Esophagus squamous epithelium (tissue), 5 donors: ENCODE measurements around the gene KLC4. TPM values are rescaled to one million over a fixed set of nuclear protein-coding genes. Genes with fewer than 3 reads are reported as not detected.
"Not testable (repeated sequence)": the region's sequence is repeated elsewhere in the genome, so short reads cannot be mapped to it uniquely, and the experiment has no call there.

Source experiments
- DNase-seq: peaks from one replicate; lab custom pipeline; 2025; lab: John Stamatoyannopoulos, UW
- H3K27ac ChIP-seq, 4 donors: fragments of 200-600 bp; sonication (generic); one replicate each; pipeline ENCODE4 v1.5.1; 2016 to 2019; ENCODE audit warnings: mild to moderate bottlenecking in 1 of 4
- H3K27me3 ChIP-seq, 4 donors: fragments of 200-600 bp; sonication (generic); 1 replicate in 3 of 4; 2 replicates in 1 of 4; pipeline versions ENCODE4 v1.5.1 to v1.6.0; 2017 to 2021; ENCODE audit warnings: antibody characterized with exemption in 1 of 4
- H3K36me3 ChIP-seq, 3 donors: fragments of 200-600 bp; sonication (generic); one replicate each; pipeline ENCODE4 v1.5.1; 2016 to 2019
- H3K4me1 ChIP-seq, 3 donors: fragments of 200-600 bp; sonication (generic); one replicate each; pipeline ENCODE4 v1.5.1; 2017 to 2019
- H3K4me3 ChIP-seq, 4 donors: fragments of 200-600 bp; sonication (generic); 1 replicate in 3 of 4; 2 replicates in 1 of 4; pipeline ENCODE4 v1.5.1; 2016 to 2019; ENCODE audit warnings: mild to moderate bottlenecking in 2 of 4, moderate library complexity in 1 of 4
- H3K9me3 ChIP-seq, 3 donors: fragments of 200-600 bp; sonication (generic); one replicate each; pipeline ENCODE4 v1.5.1; 2016 to 2019
- CTCF ChIP-seq, 6 experiments: fragments of 450-650 bp in 4 of 6; fragments of 200-600 bp in 2 of 6; sonication (generic) in 2 of 6; IDR thresholded peaks; one replicate each; pipeline ENCODE4 v1.5.1; 2016 to 2019; ENCODE audit warnings: antibody characterized with exemption in 6 of 6, mild to moderate bottlenecking in 4 of 6, moderate library complexity in 4 of 6
- POLR2A ChIP-seq, 4 donors: fragments of 450-650 bp; IDR thresholded peaks; one replicate each; pipeline ENCODE4 v1.6.1; 2017; ENCODE audit warnings: antibody characterized with exemption in 4 of 4, mild to moderate bottlenecking in 4 of 4, moderate library complexity in 3 of 4
- WGBS, 2 donors: methylation state at CpG; one replicate each; pipeline ENCODE4 v1.1.5; 2018; 5-methylcytosine and 5-hydroxymethylcytosine counted together
- intact Hi-C: fragments of 100-400 bp; cut with DNase I; formaldehyde crosslinking; loops from one replicate; pipeline ENCODE4 v1.15.0; 2022
- total RNA-seq, 4 donors: library from RNA; depleted of rRNA; stranded (reverse); fragments of >200 nt; gene quantifications; one replicate each; pipeline ENCODE4 v1.1.0, GENCODE V29; 2016
- donor health status: DM: yes; HTN: yes; CAD: no.

KLC4 gene
- total RNA-seq, 4 donors from 2014 or later, result 4.5 to 15.8 (median 9.4) TPM

- Histone ChIP-seq H3K9me3 (no peaks in the 10 kb centered on the region), H3K27me3 (no peaks in the 10 kb centered on the region), H3K36me3 (peaks cover 19 to 100% (median 22%) of the 10 kb centered on the region in 3 donors), H3K27ac (no peak overlapping the region), H3K4me1 (no peaks in the 10 kb centered on the region), H3K4me3 (no peak overlapping the region)
- WGBS, 2 donors, result 79 to 85% methylated on average over 3 to 7 of the region's 9 CpGs
- intact Hi-C loops, result no loop called here
- TF ChIP-seq CTCF (IDR thresholded peaks at IDR 0.05), result no peak
- TF ChIP-seq POLR2A (IDR thresholded peaks at IDR 0.05), result no peak
- no peak for DNase-seq
Observed at GRCh38 chr6:43038727-43039126, 20.7 kb upstream of the KLC4 start.

GRCh38 chr6:43040542-43041257, 18.7 kb upstream of the KLC4 start:
- Histone ChIP-seq H3K9me3 (no peaks in the 10 kb centered on the region), H3K27me3 (no peaks in the 10 kb centered on the region), H3K4me1 (no peaks in the 10 kb centered on the region), H3K4me3 (no peak overlapping the region), H3K36me3 (peaks cover 12 to 100% (median 22%) of the 10 kb centered on the region in 3 donors), H3K27ac (no peak overlapping the region)
- intact Hi-C loops, result no loop called here
- no peak for DNase-seq
- 91 to 100% methylated on average over 2 to 11 of the region's 18 CpGs for WGBS, 2 donors
- TF ChIP-seq CTCF (IDR thresholded peaks at IDR 0.05) (no peak), POLR2A (IDR thresholded peaks at IDR 0.05) (no peak)

GRCh38 chr6:43041475-43041874, 18.0 kb upstream of the KLC4 start:
- H3K4me3 ChIP-seq, H3K27me3 ChIP-seq, H3K9me3 ChIP-seq, H3K27ac ChIP-seq, DNase-seq, intact Hi-C loops, H3K4me1 ChIP-seq: not testable (repeated sequence)
- WGBS, 2 donors, result 88 to 92% methylated on average over 8 of the region's 8 CpGs
- peaks cover 12 to 100% (median 25%) of the 10 kb centered on the region in 3 donors for H3K36me3 ChIP-seq

- DNase-seq, result no peak
- TF ChIP-seq CTCF (IDR thresholded peaks at IDR 0.05) (no peak), POLR2A (IDR thresholded peaks at IDR 0.05) (no peak)
- Histone ChIP-seq H3K27me3 (no peaks in the 10 kb centered on the region), H3K4me1 (no peaks in the 10 kb centered on the region), H3K27ac (no peak overlapping the region), H3K4me3 (no peak overlapping the region), H3K36me3 (peaks cover 12 to 100% (median 16%) of the 10 kb centered on the region in 3 donors), H3K9me3 (no peaks in the 10 kb centered on the region)
- intact Hi-C loops, result no loop called here
- WGBS, 2 donors, result 89 to 92% methylated on average over 2 to 9 of the region's 9 CpGs
Observed at GRCh38 chr6:43043310-43043709, 16.1 kb upstream of the KLC4 start.

GRCh38 chr6:43045371-43045930, 14.0 kb upstream of the KLC4 start:
- TF ChIP-seq CTCF (IDR thresholded peaks at IDR 0.05) (no peak), POLR2A (IDR thresholded peaks at IDR 0.05) (no peak)
- Histone ChIP-seq H3K27ac (no peak overlapping the region), H3K4me3 (no peak overlapping the region), H3K27me3 (no peaks in the 10 kb centered on the region), H3K36me3 (peaks cover 4 to 98% (median 18%) of the 10 kb centered on the region in 3 donors), H3K9me3 (no peaks in the 10 kb centered on the region), H3K4me1 (no peaks in the 10 kb centered on the region)
- intact Hi-C loops, result no loop called here
- no peak for DNase-seq
- 90 to 92% methylated on average over 6 of the region's 11 CpGs for WGBS, 2 donors
